HG03439 (cell line): ENCODE results near the gene TMX1.

Experiments
- ATAC-seq: cut with Tn5 transposase; IDR thresholded peaks from one replicate; pipeline ENCODE4 v1.9.1; 2021; ENCODE audit warnings: mild to moderate bottlenecking, moderate library complexity; ENCODE audit not compliant: unreplicated experiment

The TMX1 gene

DNA sequence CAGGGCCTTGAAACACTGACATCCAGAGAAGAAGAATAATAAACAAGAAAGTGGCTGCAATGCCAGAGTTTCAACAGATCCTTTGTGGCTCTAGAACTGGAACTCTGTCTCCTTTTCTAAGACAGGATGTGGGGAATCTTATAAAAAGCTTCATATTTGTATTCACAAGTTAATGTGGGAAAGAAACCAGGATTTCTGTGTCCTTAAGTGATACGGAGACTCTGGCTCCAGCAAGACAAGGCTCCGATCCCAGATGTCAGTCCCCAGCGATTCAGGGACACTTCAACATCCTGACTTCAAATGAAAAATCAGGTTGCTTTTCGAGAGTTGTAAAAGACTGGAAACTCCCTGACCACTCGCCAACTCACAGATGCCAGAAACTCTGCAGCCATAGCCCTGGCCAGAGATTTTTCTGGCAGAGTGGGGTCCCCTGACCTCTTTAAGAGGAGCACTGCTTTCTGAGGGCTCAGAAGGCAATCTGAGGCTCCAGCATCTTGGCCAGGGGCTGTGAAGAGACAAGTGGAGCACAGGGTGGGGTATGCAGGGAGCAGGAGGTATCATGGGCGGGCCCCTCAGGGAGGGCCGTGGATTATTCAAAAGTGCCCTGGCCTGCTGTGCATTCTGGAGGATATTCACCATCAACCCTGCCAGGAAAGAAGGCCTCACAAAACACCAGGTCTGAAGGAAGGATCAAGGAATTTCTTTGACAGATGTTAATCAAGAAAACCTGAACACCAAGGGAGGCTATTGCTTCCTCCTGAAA lies 53.3 kb downstream of the TMX1 start:
- ATAC-seq, result no peak

DNA sequence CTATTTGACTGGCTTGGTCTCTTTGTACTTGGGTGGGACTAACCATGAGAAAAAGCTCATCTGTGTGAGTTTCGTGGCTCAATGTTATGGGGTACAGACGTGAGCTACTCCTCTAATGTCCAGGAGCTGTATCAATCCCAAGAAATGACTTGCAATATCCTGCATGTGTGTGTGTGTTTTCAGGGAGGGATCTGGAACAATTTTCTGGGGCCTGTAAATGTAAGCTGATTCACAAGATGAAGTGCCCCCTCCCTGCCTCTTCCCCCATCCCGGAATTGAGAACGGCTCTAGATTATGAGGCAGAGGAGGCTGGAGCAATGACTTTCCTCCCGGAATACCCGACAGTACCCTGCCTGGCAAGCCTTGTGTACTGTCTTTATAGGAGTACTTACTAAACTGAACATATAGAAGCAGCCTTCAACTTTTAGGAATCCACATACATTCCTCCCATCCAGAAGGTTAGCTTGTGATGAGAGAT lies 53.9 kb downstream of the TMX1 start:
- ATAC-seq, result no peak

DNA sequence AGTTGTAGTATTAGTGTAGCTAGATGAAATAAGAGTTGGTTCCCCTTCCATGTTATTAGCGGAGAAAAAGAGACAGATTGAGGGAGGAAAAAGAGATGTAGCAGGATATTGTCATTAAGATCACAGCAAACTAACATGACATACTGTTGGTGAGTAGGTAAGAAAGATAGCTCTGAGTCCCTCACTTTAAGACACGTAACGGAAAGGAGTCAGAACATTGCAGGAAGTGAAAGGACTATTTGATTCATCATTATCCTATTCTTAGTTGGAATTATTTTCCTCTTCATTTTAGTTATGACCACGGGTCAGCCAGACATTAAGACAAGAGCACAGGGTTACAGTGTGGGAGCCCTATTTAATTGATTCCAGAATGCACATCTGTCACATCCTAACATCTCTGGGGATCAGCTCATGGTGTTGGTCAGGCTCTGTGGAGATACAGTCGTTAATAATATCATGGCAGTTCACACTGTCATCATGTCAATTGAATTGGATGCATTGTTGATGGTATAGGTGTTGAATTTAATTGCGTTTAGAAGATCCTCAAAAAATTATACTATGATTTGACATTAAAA lies 55.0 kb downstream of the TMX1 start:
- no peak for ATAC-seq

DNA sequence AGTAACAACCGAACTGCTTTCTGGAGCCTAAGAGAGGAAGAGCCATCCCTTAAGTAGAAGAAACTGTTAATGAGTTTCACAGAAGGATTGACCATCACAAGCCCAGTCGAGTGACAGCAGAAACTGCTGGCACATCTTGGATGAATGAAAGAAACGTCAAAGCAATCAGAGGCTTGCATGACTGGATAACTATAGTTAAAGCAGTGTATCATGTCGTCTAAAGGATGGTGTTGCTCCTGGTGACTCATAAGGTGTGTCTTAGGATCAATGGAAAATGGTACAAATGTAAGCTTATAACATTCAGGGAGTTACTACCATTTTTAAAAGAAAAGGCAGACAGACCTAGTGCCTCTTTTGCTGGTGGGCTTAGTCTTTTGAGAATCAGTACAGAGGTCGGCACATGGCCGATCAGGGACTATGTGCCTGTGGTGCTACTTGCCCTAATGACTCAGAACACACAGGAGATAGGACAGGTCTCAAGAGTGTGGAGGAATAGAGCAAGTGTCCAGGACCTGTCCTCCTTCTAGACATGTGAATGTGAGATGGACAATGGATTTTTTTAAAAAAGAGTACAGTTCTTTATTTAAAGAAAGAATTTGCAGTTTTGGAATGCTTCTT lies 55.7 kb downstream of the TMX1 start:
- ATAC-seq, result no peak

DNA sequence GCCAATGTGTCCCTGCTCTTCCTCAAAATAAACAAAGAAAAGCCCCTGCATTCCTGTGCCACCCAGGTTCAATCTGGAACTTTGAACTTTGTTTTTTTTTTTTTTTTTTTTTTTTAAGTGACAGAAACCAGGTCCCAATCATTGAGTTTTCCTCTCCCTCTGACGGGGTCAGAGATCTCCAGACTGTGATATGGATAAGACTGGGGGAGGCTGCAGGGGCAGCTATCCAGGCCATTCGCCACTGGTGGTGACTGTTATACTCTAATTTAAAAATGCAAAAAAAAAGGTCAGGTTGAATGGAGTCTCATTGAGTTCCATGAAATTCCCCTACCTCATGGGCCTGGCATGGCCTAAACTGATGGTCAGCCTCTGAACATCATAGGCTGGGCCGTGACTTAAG lies 57.0 kb downstream of the TMX1 start:
- no peak for ATAC-seq

DNA sequence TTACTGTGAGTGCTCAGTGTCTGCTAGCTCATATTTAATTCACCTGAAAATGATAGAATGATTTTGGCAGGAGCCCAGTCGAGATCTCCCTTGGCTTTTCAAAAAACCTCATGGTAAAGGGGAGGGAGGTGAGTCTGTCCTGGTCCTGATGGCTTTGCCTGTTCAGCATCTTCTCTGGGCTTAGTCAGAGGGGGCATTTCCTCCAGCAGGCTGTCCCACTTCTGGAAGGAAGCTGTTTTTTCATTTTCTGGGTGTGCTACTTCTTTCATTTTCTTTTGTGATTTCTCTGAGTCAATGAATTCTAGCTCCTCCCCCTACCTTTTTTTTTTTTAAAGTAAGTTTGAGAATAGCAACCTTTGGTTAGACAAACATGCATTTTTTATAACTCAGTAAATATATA lies 58.8 kb downstream of the TMX1 start:
- no peak for ATAC-seq

DNA sequence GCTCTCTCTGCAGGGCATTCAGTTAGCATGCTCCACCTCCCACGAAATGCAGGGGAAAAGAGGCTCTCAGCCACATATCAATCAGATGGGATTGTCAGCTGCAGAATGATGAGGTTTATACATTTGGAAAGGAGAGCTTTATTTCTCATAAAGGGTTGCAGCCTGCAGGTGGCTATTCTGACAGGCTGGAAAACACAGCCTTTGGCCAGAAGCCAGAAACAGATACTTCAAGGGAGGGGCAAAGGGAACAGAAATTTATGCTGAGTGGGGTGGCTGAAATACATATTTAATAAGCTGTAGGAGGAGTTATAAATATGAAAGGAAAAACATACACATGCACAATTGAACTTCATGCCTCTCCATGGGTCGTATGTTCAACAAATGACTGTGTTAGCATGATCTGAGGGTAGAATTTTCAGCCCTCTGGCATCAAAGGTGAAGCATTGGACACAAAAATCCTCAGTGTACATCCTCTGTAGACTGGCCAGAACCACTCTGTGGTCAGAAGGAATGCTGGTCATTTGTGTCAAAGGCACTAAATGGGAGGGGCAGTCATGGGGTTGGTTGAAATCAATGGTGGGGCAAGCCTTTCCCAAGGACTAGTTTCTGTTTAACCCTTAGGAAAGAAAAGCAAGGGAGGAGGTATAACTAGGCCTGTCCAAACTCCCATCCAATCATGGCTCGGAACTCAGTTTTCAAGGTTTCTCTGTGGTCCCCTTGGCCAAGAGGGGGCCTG lies 62.4 kb downstream of the TMX1 start:
- no peak for ATAC-seq

DNA sequence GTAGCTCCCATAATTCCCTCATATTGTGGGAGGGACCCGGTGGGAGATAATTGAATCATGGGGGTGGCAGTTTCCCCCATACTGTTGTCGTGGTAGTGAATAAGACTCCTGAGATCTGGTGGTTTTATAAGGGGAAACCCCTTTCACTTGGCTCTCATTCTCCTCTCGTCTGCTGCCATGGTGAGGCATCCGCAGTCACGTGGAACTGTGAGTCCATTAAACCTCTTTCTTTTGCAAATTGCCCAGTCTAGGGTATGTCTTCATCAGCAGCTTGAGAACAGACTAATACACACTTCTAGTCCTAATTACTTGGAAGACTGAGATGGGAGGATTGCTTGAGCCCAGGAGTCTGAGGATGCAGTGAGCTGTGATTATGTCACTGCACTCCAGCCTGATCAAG lies 64.4 kb downstream of the TMX1 start:
- ATAC-seq, result no peak

- ATAC-seq, result no peak
Observed at GRCh38 chr14:51304941-51305340, 64.9 kb downstream of the TMX1 start.

- no peak for ATAC-seq
Observed at GRCh38 chr14:51305751-51306150, 65.7 kb downstream of the TMX1 start.
